22Rv1 (cell line): ENCODE measurements around the gene HEPACAM.

Source experiments
- H3K27ac ChIP-seq: fragments of 450-650 bp; 2 replicates; pipeline ENCODE4 v1.5.1; 2017
- CTCF ChIP-seq: fragments of 450-650 bp; IDR thresholded peaks from 2 replicates; pipeline ENCODE4 v1.5.1; 2017; ENCODE audit warnings: mild to moderate bottlenecking
- ZFX ChIP-seq: fragments of 450-650 bp; IDR thresholded peaks from 2 replicates; pipeline ENCODE4 v1.6.1; 2017; ENCODE audit warnings: antibody characterized with exemption, borderline replicate concordance

The HEPACAM gene

GRCh38 chr11:124942466-124943253 is 6.8 kb upstream of the HEPACAM start:
- TF ChIP-seq ZFX, result no peak
- H3K27ac ChIP-seq, result no peak overlapping the region

DNA sequence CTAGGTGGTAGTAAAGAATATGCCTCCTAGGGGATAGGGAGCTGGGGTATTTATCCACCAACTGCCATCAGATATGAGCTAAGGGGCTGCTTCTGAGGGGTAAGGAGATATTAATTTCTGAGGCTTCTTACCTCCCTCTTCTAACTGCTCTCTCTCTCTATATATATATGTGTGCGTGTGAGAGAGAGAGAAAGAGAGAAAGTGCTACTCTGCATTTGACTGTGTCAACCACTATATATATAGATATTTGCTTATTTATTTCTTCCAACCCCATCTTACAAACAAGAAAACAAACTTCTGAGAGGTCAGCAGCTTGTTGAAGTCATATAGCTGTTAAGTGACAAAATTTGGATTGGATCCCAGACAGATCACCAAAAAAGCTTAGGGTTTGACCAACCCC is 5.9 kb upstream of the HEPACAM start:
- TF ChIP-seq ZFX (no peak), CTCF (no peak)
- no peak overlapping the region for H3K27ac ChIP-seq

DNA sequence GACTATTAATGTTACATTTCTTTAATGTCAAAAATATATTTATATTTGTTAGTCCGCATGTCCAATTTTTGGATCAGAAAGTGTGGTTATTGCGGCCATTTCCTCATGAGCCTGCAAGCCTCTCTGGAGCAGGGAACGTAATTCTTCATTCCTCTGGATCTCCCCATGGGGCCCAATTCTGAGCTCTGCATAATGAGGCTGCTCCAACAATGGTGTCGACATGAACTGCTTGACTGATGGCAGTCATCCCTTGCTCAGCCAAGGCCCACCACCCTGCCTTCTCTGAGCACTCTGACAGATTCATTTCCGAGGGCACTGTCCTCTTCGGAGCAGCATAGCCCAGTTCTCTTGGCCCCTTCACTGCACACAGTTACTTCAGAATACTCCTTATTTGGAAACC is 3.1 kb upstream of the HEPACAM start:
- H3K27ac ChIP-seq, result no peak overlapping the region
- TF ChIP-seq ZFX (no peak), CTCF (no peak)

DNA sequence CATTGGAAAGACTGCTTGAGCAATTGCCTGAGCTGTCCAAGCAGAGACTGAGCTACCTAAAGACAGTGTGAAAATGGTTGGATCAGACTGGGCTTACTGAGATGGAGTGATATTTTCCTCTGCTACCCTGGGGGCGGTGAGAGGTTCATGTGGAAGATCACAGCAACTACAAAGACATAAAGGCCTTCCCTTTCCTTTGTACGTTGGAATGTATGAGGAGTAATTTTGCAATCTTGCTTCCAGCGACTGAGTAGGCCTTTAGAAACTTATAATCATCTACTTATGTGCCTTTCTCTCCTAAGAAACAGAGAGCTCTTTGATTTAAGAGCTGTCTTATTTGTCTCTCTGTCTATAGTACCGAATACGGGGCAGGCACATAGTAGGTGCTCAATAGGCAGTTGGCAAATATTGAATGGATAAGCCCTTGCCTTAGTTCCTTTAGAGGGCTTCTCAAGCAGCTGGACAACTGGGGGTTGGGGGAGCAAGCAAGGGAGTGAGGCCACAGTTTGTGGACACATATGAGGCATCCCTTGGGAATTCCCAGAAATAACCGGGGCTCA is 2.4 kb upstream of the HEPACAM start:
- no peak overlapping the region for H3K27ac ChIP-seq

GRCh38 chr11:124937336-124937935 is 1.6 kb upstream of the HEPACAM start:
- TF ChIP-seq CTCF (no peak), ZFX (no peak)
- H3K27ac ChIP-seq, result no peak overlapping the region

More for the DNA sequence above, 2.4 kb upstream of the HEPACAM start:
- no peak for TF ChIP-seq ZFX
- no peak for TF ChIP-seq CTCF

GRCh38 chr11:124934862-124935547 is 842 bp downstream of the HEPACAM start:
- H3K27ac ChIP-seq, result no peak overlapping the region

More at GRCh38 chr11:124934862-124935547, 842 bp downstream of the HEPACAM start:
- TF ChIP-seq ZFX (no peak), CTCF (no peak)
